PC-3 (cell line): ENCODE results near the gene LDLRAP1.

Source experiments
- CTCF ChIP-seq: fragments of 300-600 bp; sonication (generic); conservative IDR thresholded peaks from 2 replicates; pipeline ENCODE4 v1.5.1; 2017; ENCODE audit warnings: antibody characterized with exemption, low read depth, mild to moderate bottlenecking, low read length
- EZH2 ChIP-seq: fragments of 300-600 bp; sonication (generic); IDR thresholded peaks from one replicate; pipeline ENCODE4 v1.6.1; 2017; ENCODE audit warnings: antibody characterized with exemption, mild to moderate bottlenecking, low read length; ENCODE audit not compliant: unreplicated experiment
- EZH2phosphoT487 ChIP-seq: fragments of 300-600 bp; sonication (generic); IDR thresholded peaks from 2 replicates; pipeline ENCODE4 v1.6.1; 2018; ENCODE audit warnings: mild to moderate bottlenecking, antibody characterized with exemption, low read length, borderline replicate concordance

- no peak for TF ChIP-seq CTCF
- no peak for TF ChIP-seq EZH2phosphoT487
- no peak for TF ChIP-seq EZH2
Observed at GRCh38 chr1:25546193-25546592, 2.8 kb downstream of the LDLRAP1 start.
